ENCODE data around the gene DCTD.

The DCTD gene

DNA sequence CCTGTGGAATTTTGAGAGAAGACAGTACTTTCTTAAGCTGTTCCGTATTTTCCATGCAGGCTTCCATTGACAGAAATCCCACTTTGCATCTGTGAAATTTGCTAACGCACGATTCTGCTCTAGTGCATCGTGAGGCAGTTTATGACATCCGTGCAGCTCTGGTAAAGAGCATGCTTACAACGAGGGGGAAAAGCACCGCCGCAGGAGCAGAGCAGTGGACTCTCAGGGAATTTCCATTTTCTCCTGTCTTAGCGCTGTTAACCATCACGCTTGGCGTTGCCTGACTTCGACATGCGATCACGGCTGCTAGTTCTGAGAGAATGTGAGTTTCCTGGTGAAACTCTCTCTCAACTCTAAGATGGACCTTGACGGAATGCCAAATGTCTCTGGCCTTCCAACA lies 43.9 kb downstream of the DCTD start:
- no peak overlapping the region for H3K4me2 ChIP-seq (ENCODE audit: low read depth, low read length, poor library complexity, severe bottlenecking)

GRCh38 chr4:182872886-182873285 lies 44.3 kb downstream of the DCTD start:
- H3K9me2 ChIP-seq (replicated peaks; ENCODE audit: low read depth, low read length): no peaks in the 10 kb centered on the region
- no peaks in the 10 kb centered on the region; the same call in 1 of the 2 replicates for H3K36me3 ChIP-seq (ENCODE audit: insufficient read depth, low read length)
- no peaks in the 10 kb centered on the region for H3K79me2 ChIP-seq (ENCODE audit: insufficient read depth, low read length)
- H3K4me1 ChIP-seq (ENCODE audit: insufficient read depth, low read length, poor library complexity, severe bottlenecking): no peaks in the 10 kb centered on the region
- no peak overlapping the region for H3K4me2 ChIP-seq (ENCODE audit: low read depth, low read length, poor library complexity, severe bottlenecking)
- H3F3A ChIP-seq (ENCODE audit: low read depth): no peaks in the 10 kb centered on the region
- no peak overlapping the region for H3K9ac ChIP-seq (ENCODE audit: low read depth, low read length, poor library complexity, severe bottlenecking)
- H2AFZ ChIP-seq (ENCODE audit: low read length): no peak overlapping the region
- H3K4me3 ChIP-seq (ENCODE audit: low read length, poor library complexity, severe bottlenecking): no peak overlapping the region
- H3K27me3 ChIP-seq (ENCODE audit: insufficient read depth, low read length, poor library complexity, severe bottlenecking): no peaks in the 10 kb centered on the region
- TF ChIP-seq CTCF (conservative IDR thresholded peaks at IDR 0.05; ENCODE audit: low read length) (no peak), EZH2phosphoT487 (IDR thresholded peaks at IDR 0.05; ENCODE audit: borderline replicate concordance) (no peak)
- H3K9me3 ChIP-seq (ENCODE audit: insufficient read depth, low read depth, low read length): no peaks in the 10 kb centered on the region
- no peaks in the 10 kb centered on the region for H4K20me1 ChIP-seq (ENCODE audit: insufficient read depth, low read length, poor library complexity, severe bottlenecking)

More for the DNA sequence above, 43.9 kb downstream of the DCTD start:
- Histone ChIP-seq H4K20me1 (ENCODE audit: insufficient read depth, low read length, poor library complexity, severe bottlenecking) (no peaks in the 10 kb centered on the region), H3K79me2 (ENCODE audit: insufficient read depth, low read length) (no peaks in the 10 kb centered on the region), H3K9ac (ENCODE audit: low read depth, low read length, poor library complexity, severe bottlenecking) (no peak overlapping the region), H3K9me2 (replicated peaks; ENCODE audit: low read depth, low read length) (no peaks in the 10 kb centered on the region), H3K36me3 (ENCODE audit: insufficient read depth, low read length) (no peaks in the 10 kb centered on the region; the same call in 1 of the 2 replicates), H3K9me3 (ENCODE audit: insufficient read depth, low read depth, low read length) (no peaks in the 10 kb centered on the region), H3K27me3 (ENCODE audit: insufficient read depth, low read length, poor library complexity, severe bottlenecking) (no peaks in the 10 kb centered on the region), H3F3A (ENCODE audit: low read depth) (no peaks in the 10 kb centered on the region), H3K4me1 (ENCODE audit: insufficient read depth, low read length, poor library complexity, severe bottlenecking) (no peaks in the 10 kb centered on the region), H3K4me3 (ENCODE audit: low read length, poor library complexity, severe bottlenecking) (no peak overlapping the region), H2AFZ (ENCODE audit: low read length) (no peak overlapping the region)
- TF ChIP-seq EZH2phosphoT487 (IDR thresholded peaks at IDR 0.05; ENCODE audit: borderline replicate concordance) (no peak), CTCF (conservative IDR thresholded peaks at IDR 0.05; ENCODE audit: low read length) (no peak)

DNA sequence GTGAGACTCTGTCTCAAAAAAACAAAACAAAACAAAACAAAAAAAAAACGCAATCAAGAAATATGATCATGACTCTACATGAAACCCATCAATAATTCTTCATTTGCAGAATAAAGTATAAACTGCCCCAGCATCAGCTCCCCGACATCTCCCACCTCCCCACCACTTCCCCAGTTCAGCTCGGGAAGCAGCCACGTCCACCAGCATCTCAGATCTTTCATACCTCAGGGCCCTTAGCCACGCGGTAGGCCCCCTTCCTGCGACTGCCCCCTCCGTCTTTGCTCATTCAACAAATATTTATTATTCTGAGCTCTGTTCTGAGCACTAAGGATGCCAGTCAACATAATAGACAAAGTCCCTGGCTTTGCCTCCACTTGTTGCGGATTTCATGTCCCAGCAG lies 45.6 kb downstream of the DCTD start:
- H3K4me3 ChIP-seq (ENCODE audit: low read length, poor library complexity, severe bottlenecking): no peak overlapping the region
- H3K9me3 ChIP-seq (ENCODE audit: insufficient read depth, low read depth, low read length): no peaks in the 10 kb centered on the region
- H2AFZ ChIP-seq (ENCODE audit: low read length): no peak overlapping the region
- no peaks in the 10 kb centered on the region for H3K9me2 ChIP-seq (replicated peaks; ENCODE audit: low read depth, low read length)
- H3K36me3 ChIP-seq (ENCODE audit: insufficient read depth, low read length): no peaks in the 10 kb centered on the region; the same call in 1 of the 2 replicates
- H3K4me1 ChIP-seq (ENCODE audit: insufficient read depth, low read length, poor library complexity, severe bottlenecking): no peaks in the 10 kb centered on the region
- H3K27me3 ChIP-seq (ENCODE audit: insufficient read depth, low read length, poor library complexity, severe bottlenecking): no peaks in the 10 kb centered on the region
- no peak overlapping the region for H3K4me2 ChIP-seq (ENCODE audit: low read depth, low read length, poor library complexity, severe bottlenecking)
- H3F3A ChIP-seq (ENCODE audit: low read depth): no peaks in the 10 kb centered on the region
- no peak for TF ChIP-seq CTCF (conservative IDR thresholded peaks at IDR 0.05; ENCODE audit: low read length)
- TF ChIP-seq EZH2phosphoT487 (IDR thresholded peaks at IDR 0.05; ENCODE audit: borderline replicate concordance): no peak
- no peaks in the 10 kb centered on the region for H4K20me1 ChIP-seq (ENCODE audit: insufficient read depth, low read length, poor library complexity, severe bottlenecking)
- H3K79me2 ChIP-seq (ENCODE audit: insufficient read depth, low read length): no peaks in the 10 kb centered on the region
- no peak overlapping the region for H3K9ac ChIP-seq (ENCODE audit: low read depth, low read length, poor library complexity, severe bottlenecking)

All from Loucy (cell line).